ENCODE results near the gene CCDC178.
"Not testable (repeated sequence)": the region's sequence is repeated elsewhere in the genome, so short reads cannot be mapped to it uniquely, and the experiment has no call there.

Gene CCDC178

GRCh38 chr18:32998921-32999320 lies 441.6 kb downstream of the CCDC178 start:
- DNase-seq (ENCODE audit: low spot score): no peak

DNA sequence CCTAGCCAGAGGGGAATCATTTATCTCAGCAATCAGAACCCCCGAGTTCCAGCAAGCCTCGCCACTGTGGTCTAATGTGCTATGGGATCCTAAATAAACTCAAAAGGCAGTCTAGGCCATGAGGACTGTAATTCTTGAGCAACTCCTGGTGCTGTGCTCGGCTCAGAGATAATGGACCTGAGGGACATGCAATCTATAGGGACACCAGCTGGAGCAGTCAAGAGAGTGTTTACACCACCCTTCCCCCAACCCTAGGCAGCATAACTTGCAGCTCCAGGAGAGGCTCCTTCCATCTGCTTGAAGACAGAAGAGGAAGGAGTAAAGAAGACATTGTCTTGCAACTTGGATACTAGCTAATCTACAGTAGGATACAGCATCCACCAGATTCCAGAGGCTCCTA lies 442.2 kb downstream of the CCDC178 start:
- DNase-seq (ENCODE audit: low spot score): no peak

DNA sequence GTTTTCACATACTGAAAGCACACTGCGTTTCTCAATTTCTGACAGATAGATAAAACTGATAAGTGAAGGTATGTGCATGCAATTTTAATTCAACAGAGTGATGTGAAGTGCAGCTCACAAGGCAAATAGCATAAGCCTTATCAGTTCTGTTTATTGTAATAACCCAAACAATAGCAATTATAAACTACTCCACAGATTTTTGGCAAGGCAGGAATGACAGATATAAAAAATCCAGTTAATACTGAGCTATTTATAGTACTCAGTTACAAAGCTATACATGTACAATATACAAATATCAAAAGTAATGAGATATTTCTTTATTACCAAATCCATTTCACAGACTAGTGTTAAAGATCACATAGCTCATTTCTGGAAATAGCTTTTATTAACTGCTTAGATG lies 456.8 kb downstream of the CCDC178 start:
- DNase-seq (ENCODE audit: low spot score): no peak

- no peak for DNase-seq (ENCODE audit: low spot score)
Measured at GRCh38 chr18:32980896-32981295, 459.6 kb downstream of the CCDC178 start.

DNA sequence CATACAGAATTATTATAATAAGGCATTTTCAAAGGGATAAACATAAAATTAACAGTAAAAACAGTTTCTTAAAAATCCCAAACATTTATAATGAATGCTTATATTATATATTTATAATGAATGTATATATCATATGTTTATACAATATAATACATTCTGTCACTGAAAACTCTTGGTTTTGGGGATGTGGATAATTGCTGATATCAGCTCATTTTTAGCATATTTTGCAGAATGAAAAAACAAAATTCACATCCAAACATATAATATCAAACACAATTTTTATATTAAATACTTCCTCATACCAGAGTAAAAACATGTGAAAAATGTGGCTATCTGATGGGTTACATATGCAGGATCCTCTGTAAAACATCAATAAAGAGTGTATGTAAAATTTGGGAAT lies 465.0 kb downstream of the CCDC178 start:
- no peak for DNase-seq (ENCODE audit: low spot score)

DNA sequence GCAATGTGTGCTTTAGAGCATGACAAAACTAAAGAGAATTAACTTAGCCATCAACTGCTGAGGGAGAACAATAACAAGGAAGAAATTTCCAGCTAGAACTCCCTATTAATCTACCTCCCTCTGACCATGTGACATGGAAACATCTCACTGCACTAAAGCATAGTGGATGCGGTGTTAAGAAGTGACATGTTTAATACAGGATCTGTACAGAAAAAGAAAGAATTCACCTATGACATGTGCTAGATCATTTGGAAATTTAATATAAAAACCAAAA lies 465.4 kb downstream of the CCDC178 start:
- no peak for DNase-seq (ENCODE audit: low spot score)

- DNase-seq (ENCODE audit: low spot score): no peak
Measured at GRCh38 chr18:32974421-32975162, 465.9 kb downstream of the CCDC178 start.

GRCh38 chr18:32968248-32968647 lies 472.3 kb downstream of the CCDC178 start:
- no peak for DNase-seq (ENCODE audit: low spot score)

GRCh38 chr18:32966141-32966540 lies 474.4 kb downstream of the CCDC178 start:
- DNase-seq (ENCODE audit: low spot score): no peak

GRCh38 chr18:32961538-32961937 lies 479.0 kb downstream of the CCDC178 start:
- DNase-seq (ENCODE audit: low spot score): no peak

DNA sequence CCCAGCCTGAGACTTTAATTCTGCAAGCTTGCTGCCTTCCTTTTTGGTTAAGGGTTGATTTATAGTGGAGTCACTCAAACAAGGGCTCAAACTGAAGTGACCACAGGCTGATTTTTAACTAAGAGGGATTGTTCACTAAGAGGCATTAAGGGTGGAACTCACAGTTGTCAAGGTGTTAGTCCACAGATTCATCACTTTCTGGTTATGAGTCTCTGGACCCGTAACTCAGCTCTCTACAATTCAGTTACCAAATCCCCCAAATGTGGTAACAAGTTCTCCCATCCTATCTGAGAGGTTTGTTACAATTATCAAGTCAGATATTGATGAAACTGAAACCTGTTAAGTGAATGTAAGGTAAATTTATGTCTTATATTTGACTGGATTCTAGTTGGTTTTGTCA lies 481.8 kb downstream of the CCDC178 start:
- DNase-seq (ENCODE audit: low spot score): no peak

GRCh38 chr18:32956591-32957315 lies 483.8 kb downstream of the CCDC178 start:
- no peak for DNase-seq (ENCODE audit: low spot score)

DNA sequence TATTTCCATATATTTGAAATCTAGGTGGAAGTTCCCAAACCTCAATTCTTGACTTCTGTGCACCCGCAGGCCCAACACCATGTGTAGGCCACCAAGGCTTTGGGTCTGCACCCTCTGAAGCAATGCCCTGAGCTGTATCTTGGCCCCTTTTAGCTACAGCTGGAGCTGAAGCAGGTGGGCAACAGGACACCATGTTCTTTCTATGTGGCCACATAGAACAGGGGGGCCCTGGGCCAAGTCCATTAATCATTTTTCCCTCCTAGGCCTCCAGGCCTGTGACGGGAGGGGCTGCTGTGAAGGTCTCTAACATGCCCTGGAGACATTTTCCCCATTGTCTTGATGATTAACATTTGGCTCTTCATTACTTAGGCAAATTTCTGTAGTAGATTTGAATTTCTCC lies 488.2 kb downstream of the CCDC178 start:
- not testable (repeated sequence) for DNase-seq (ENCODE audit: low spot score)

GRCh38 chr18:32937597-32937996 lies 502.9 kb downstream of the CCDC178 start:
- DNase-seq (ENCODE audit: low spot score): no peak

GRCh38 chr18:32937066-32937465 lies 503.5 kb downstream of the CCDC178 start:
- DNase-seq (ENCODE audit: low spot score): no peak

DNA sequence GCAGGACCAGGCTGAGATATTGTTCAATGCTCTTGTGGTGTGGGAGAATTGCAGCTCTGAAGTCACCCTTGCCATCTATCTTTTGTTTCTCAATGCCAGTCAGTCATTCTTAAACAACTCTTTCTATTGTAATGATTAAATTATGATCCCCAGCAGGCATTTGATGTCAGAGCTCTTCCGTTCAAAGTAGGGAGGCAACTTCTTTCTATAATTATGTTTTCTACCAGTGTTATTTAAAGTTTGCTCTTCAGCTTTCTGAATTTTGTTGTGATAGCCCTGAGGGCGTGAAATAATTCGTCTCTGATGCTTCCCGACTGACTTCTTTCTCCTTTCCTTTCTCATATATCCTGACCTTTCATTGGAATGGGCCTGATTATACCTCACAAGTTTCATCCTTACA lies 506.3 kb downstream of the CCDC178 start:
- no peak for DNase-seq (ENCODE audit: low spot score)

- no peak for DNase-seq (ENCODE audit: low spot score)
Measured at GRCh38 chr18:32930695-32931301, 509.7 kb downstream of the CCDC178 start.

GRCh38 chr18:32929213-32929612 lies 511.3 kb downstream of the CCDC178 start:
- no peak for DNase-seq (ENCODE audit: low spot score)

DNA sequence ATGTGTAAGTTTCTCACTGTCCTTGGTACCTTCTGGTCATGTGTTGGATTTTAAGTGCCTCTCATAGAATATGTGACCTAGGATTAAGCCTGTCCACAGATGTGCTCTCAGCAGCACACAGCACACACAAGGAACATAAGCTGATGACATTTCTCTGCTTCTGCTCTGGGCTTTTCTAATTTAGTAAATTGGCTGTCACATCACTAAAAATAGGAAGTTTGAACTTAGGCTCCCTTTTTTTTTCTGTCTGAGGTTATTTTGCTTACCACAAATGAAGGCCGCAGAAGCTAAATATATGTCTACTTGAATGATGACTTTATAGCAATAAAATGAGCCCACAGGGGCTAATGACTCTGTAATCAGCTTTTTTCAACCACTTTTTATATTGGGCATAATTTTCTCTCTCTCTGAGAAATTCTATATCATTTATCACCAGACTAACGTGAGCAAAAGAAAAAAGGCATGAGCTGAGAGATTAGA lies 517.5 kb downstream of the CCDC178 start:
- no peak for DNase-seq (ENCODE audit: low spot score)

DNA sequence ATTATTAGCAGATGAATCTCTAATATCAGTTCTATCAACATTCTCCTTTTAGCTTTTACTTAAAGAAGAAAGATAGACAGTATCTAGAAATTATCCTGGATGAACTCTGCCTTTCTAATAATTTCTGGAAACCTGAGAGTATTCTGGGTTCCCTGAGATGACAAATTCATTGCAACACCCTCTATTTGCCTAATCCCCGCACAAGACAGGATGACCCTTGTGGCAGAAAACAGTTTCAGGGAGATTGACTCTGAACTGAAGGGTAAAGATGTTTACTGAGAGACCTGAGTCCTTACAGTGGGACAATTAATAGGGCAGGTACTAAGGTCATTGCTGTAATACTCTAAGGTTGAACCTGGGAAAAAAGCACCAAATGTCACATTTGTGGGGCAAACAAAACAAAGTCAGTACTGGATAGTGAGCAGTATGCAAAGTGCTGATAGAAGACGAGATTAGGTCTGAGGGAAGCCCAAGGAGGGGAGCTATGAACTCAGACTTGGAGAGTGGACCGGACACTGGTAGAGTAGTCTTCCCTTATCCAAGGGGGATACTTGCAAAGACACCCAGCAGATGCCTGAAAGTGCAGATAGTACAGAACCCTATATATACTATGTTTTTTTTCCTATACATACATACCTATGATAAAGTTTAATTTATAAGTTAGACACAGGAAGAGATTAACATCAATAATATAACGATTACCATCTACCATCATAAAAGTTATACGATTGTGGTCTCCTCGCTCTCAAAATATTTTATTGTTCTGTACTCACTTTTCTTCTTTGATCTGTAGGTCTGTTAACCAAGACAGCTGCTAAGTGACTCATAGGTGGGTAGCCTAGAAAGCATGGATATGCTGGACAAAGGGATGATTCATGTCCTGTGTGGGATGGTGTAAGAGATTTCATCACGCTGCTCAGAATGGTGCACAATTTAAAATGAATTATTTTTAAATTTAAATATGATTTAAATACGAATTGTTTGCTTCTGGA lies 519.4 kb downstream of the CCDC178 start:
- no peak for DNase-seq (ENCODE audit: low spot score)

DNA sequence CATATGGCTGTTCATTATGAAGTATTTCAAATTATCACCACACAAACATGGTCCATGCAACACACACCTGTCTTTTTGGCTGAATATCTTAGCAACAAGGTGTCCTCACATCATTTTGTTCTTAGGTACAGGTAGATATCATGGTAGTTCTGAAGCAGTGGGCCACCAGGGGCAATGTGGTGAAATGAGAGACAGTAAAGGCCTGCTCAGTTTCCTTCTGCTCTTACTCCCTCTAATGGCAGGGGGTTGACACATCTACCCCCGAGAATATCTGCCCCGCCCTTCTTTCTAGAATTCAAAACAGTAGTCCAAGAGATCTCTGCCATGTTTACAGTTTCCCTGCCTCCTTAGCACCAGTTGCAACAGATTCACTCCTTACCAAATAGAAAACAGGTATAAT lies 520.7 kb downstream of the CCDC178 start:
- DNase-seq (ENCODE audit: low spot score): no peak

DNA sequence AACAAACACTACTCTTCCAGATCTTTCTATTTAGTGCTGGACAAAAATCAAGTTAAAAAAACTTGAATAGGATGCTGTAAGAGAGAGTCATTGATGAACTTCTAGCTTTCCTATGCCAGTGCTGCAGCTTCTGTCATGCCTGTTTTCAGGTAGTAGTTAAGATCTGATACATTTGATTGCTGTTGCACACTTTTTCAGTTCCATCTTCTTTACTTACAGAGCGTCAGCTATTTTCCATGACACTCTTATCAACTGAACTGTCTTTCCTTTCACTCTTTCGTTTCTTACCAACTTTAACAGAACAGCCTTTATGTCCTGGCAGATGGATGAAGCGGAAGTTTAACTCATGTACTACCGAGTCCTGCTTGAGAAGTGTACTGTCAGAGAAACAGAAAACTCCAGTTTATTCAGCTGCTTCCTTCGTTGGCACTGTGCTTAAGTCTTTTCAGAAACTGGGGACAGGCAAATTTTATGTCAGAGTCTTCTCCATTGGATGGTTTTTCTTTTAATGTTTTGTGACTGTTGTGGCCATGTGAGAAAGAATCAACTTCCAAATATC lies 521.8 kb downstream of the CCDC178 start:
- no peak for DNase-seq (ENCODE audit: low spot score)

Measured in putamen (tissue), 1 donor.